ENCODE measurements around the gene IFFO2. TPM values are rescaled to one million over a fixed set of nuclear protein-coding genes. Genes with fewer than 3 reads are reported as not detected.

IFFO2 gene
- total and polyA plus RNA-seq, 8 donors: 13.9 to 38.4 (median 24.3) TPM

- ATAC-seq: no peak
- peak in 1 of 6 donors; percentile 50 for DNase-seq
- H3K36me3 ChIP-seq: no peaks in the 10 kb centered on the region
- H3K27ac ChIP-seq: no peak overlapping the region
- FAIRE-seq: no peak
- H3K27me3 ChIP-seq: no peaks in the 10 kb centered on the region
- H3K9me3 ChIP-seq: no peaks in the 10 kb centered on the region
- H3K4me1 ChIP-seq: no peaks in the 10 kb centered on the region
- no peak for TF ChIP-seq CTCF (IDR thresholded peaks at IDR 0.05)
- intact Hi-C loops (cut with DNase I): loop anchor here in 1 of 3 donors (5.0 kb wide), 1 partner anchor 282 kb away; no protein-coding TSS in a partner anchor
- H3K4me3 ChIP-seq: no peak overlapping the region
- WGBS, 2 donors: 83 to 88% methylated on average over 12 of the region's 12 CpGs
Observed at GRCh38 chr1:18879215-18879790, 77.2 kb downstream of the IFFO2 start.

GRCh38 chr1:18878538-18879214 is 77.8 kb downstream of the IFFO2 start:
- no peak for TF ChIP-seq CTCF (IDR thresholded peaks at IDR 0.05)
- ATAC-seq (no peak), FAIRE-seq (no peak), DNase-seq (no peak)
- H3K4me3 ChIP-seq: no peak overlapping the region
- H3K9me3 ChIP-seq: no peaks in the 10 kb centered on the region
- no peaks in the 10 kb centered on the region for H3K4me1 ChIP-seq
- no peaks in the 10 kb centered on the region for H3K27me3 ChIP-seq
- no peak overlapping the region for H3K27ac ChIP-seq
- intact Hi-C loops (cut with DNase I): loop anchor here in 1 of 3 donors (5.0 kb wide), 1 partner anchor 281 kb away; no protein-coding TSS in a partner anchor
- WGBS, 2 donors: 79 to 80% methylated on average over 12 of the region's 12 CpGs
- no peaks in the 10 kb centered on the region for H3K36me3 ChIP-seq

- Histone ChIP-seq H3K9me3 (no peaks in the 10 kb centered on the region), H3K27me3 (no peaks in the 10 kb centered on the region), H3K27ac (no peak overlapping the region), H3K36me3 (no peaks in the 10 kb centered on the region), H3K4me1 (no peaks in the 10 kb centered on the region), H3K4me3 (no peak overlapping the region)
- DNase-seq (peak in 1 of 6 donors; percentile 57), ATAC-seq (no peak), FAIRE-seq (no peak)
- intact Hi-C loops (cut with DNase I): loop anchor here in 1 of 3 donors (5.0 kb wide), 1 partner anchor 280 kb away; no protein-coding TSS in a partner anchor
- WGBS, 2 donors: 93 to 94% methylated on average over 35 of the region's 35 CpGs
- no peak for TF ChIP-seq CTCF (IDR thresholded peaks at IDR 0.05)
Observed at GRCh38 chr1:18877282-18877681, 79.2 kb downstream of the IFFO2 start.

- Histone ChIP-seq H3K36me3 (no peaks in the 10 kb centered on the region), H3K27me3 (no peaks in the 10 kb centered on the region), H3K9me3 (no peaks in the 10 kb centered on the region), H3K4me1 (no peaks in the 10 kb centered on the region), H3K27ac (no peak overlapping the region), H3K4me3 (no peak overlapping the region)
- intact Hi-C loops (cut with DNase I): loop anchor here in 1 of 3 donors (5.0 kb wide), 1 partner anchor 279 kb away; no protein-coding TSS in a partner anchor
- WGBS, 2 donors: 88 to 90% methylated on average over 10 of the region's 10 CpGs
- FAIRE-seq (no peak), ATAC-seq (no peak), DNase-seq (no peak)
- no peak for TF ChIP-seq CTCF (IDR thresholded peaks at IDR 0.05)
Observed at GRCh38 chr1:18876210-18876609, 80.3 kb downstream of the IFFO2 start.

GRCh38 chr1:18875796-18876128 is 80.7 kb downstream of the IFFO2 start:
- Histone ChIP-seq H3K4me3 (no peak overlapping the region), H3K9me3 (no peaks in the 10 kb centered on the region), H3K27me3 (no peaks in the 10 kb centered on the region), H3K36me3 (no peaks in the 10 kb centered on the region), H3K4me1 (no peaks in the 10 kb centered on the region), H3K27ac (no peak overlapping the region)
- no peak for FAIRE-seq
- no peak for ATAC-seq
- intact Hi-C loops (cut with DNase I): loop anchor here in 1 of 3 donors (5.0 kb wide), 1 partner anchor 278 kb away; no protein-coding TSS in a partner anchor
- TF ChIP-seq CTCF (IDR thresholded peaks at IDR 0.05): no peak
- WGBS, 2 donors: 70 to 73% methylated on average over 3 of the region's 3 CpGs
- no peak for DNase-seq

Data from pancreas (tissue), 10 donors.